CD14-positive monocyte (primary cell): Measurements from ENCODE around the gene SLIT1. TPM values are rescaled to one million over a fixed set of nuclear protein-coding genes. Genes with fewer than 3 reads are reported as not detected.

Experiments used
- DNase-seq, 3 donors: peaks; one replicate each; pipeline ENCODE4 v3.0.0-alpha.2; 2011 to 2022
- H2AFZ ChIP-seq: 2 replicates; pipeline ENCODE4 v1.6.0; 2012; ENCODE audit warnings: mild to moderate bottlenecking, low read depth, low read length, inconsistent platforms; ENCODE audit not compliant: insufficient read depth, poor library complexity, severe bottlenecking
- H3K27ac ChIP-seq, 2 donors: 1 replicate in 1 of 2; 2 replicates in 1 of 2; pipeline ENCODE4 v1.5.1; 2012 to 2013; ENCODE audit warnings: low read length in 2 of 2, control low read depth in 1 of 2, inconsistent platforms in 1 of 2, low read depth in 1 of 2, mild to moderate bottlenecking in 1 of 2
- H3K27me3 ChIP-seq, 2 donors: one replicate each; pipeline versions ENCODE4 v1.6.0 to v1.6.1; 2011 to 2013; ENCODE audit warnings: low read length in 2 of 2; ENCODE audit not compliant: control insufficient read depth in 2 of 2, insufficient read depth in 2 of 2
- H3K36me3 ChIP-seq, 2 donors: replicated peaks in 1 of 2; 1 replicate in 1 of 2; 2 replicates in 1 of 2; pipeline versions ENCODE4 v1.5.1 to v1.6.1; 2012 to 2013; ENCODE audit warnings: low read length in 2 of 2, control low read depth in 1 of 2, inconsistent platforms in 1 of 2, mild to moderate bottlenecking in 1 of 2; ENCODE audit not compliant: insufficient read depth in 2 of 2, control insufficient read depth in 1 of 2
- H3K4me1 ChIP-seq, 2 donors: 1 replicate in 1 of 2; 2 replicates in 1 of 2; pipeline versions ENCODE4 v1.5.1 to v1.6.1; 2012 to 2013; ENCODE audit warnings: low read length in 2 of 2, control low read depth in 1 of 2, inconsistent platforms in 1 of 2, mild to moderate bottlenecking in 1 of 2, moderate library complexity in 1 of 2; ENCODE audit not compliant: insufficient read depth in 2 of 2, control insufficient read depth in 1 of 2
- H3K4me2 ChIP-seq: replicated peaks from 2 replicates; pipeline ENCODE3; 2012; ENCODE audit warnings: low read length, moderate library complexity, mild to moderate bottlenecking; ENCODE audit not compliant: poor library complexity, severe bottlenecking; ENCODE audit errors: extremely low read depth
- H3K4me3 ChIP-seq, 3 experiments: fragments of 200-600 bp in 1 of 3; sonication (generic) in 1 of 3; replicated peaks in 1 of 3; 1 replicate in 2 of 3; 2 replicates in 1 of 3; pipeline ENCODE4 v1.5.1; 2011 to 2013; ENCODE audit warnings: low read length in 3 of 3, mild to moderate bottlenecking in 3 of 3, control low read depth in 2 of 3, low read depth in 2 of 3, inconsistent platforms in 1 of 3, moderate library complexity in 1 of 3
- H3K79me2 ChIP-seq: 2 replicates; pipeline ENCODE4 v1.6.0; 2012; ENCODE audit warnings: mild to moderate bottlenecking, control low read depth, inconsistent platforms, low read length, moderate library complexity; ENCODE audit not compliant: insufficient read depth
- H3K9ac ChIP-seq: 2 replicates; pipeline ENCODE4 v1.6.0; 2017; ENCODE audit warnings: low read length, mild to moderate bottlenecking; ENCODE audit not compliant: insufficient read depth, poor library complexity, severe bottlenecking
- H3K9me3 ChIP-seq, 2 donors: replicated peaks in 1 of 2; 1 replicate in 1 of 2; 2 replicates in 1 of 2; pipeline versions ENCODE4 v1.5.1 to v1.6.1; 2012 to 2013; ENCODE audit warnings: low read length in 2 of 2, control low read depth in 1 of 2; ENCODE audit not compliant: control insufficient read depth in 1 of 2, insufficient read depth in 1 of 2
- H4K20me1 ChIP-seq: 2 replicates; pipeline ENCODE4 v1.6.0; 2012; ENCODE audit warnings: mild to moderate bottlenecking, low read length, control low read depth, moderate library complexity; ENCODE audit not compliant: insufficient read depth
- H3K27ac Mint-ChIP-seq, 7 donors: one replicate each; pipeline ENCODE4 v1.8.0; 2020; ENCODE audit warnings: mild to moderate bottlenecking in 7 of 7, mixed read lengths in 7 of 7, moderate library complexity in 6 of 7, inconsistent platforms in 2 of 7
- H3K27me3 Mint-ChIP-seq, 3 donors: one replicate each; pipeline ENCODE4 v1.8.0; 2021 to 2022; ENCODE audit warnings: low read depth in 3 of 3, mild to moderate bottlenecking in 3 of 3, mixed read lengths in 3 of 3, moderate library complexity in 3 of 3, inconsistent platforms in 1 of 3
- H3K36me3 Mint-ChIP-seq, 2 donors: one replicate each; pipeline ENCODE4 v1.8.0; 2020; ENCODE audit warnings: mixed read lengths in 2 of 2, inconsistent platforms in 1 of 2, mild to moderate bottlenecking in 1 of 2
- H3K4me1 Mint-ChIP-seq: one replicate; pipeline ENCODE4 v1.8.0; 2020; ENCODE audit warnings: mild to moderate bottlenecking, mixed read lengths
- H3K4me3 Mint-ChIP-seq, 2 donors: one replicate each; pipeline ENCODE4 v1.8.0; 2020; ENCODE audit warnings: mild to moderate bottlenecking in 2 of 2, mixed read lengths in 2 of 2, moderate library complexity in 1 of 2
- H3K9me3 Mint-ChIP-seq, 7 donors: one replicate each; pipeline ENCODE4 v1.8.0; 2020 to 2022; ENCODE audit warnings: mixed read lengths in 7 of 7, mild to moderate bottlenecking in 6 of 7, moderate library complexity in 6 of 7, inconsistent platforms in 2 of 7
- CTCF ChIP-seq: fragments of 200-600 bp; IDR thresholded peaks from one replicate; pipeline ENCODE4 v1.8.0; 2022; ENCODE audit warnings: antibody characterized with exemption, mild to moderate bottlenecking
- WGBS: methylation state at CpG from one replicate; pipeline ENCODE4 v1.1.5; 2013; ENCODE audit warnings: missing lambda C conversion rate; ENCODE audit not compliant: insufficient coverage; 5-methylcytosine and 5-hydroxymethylcytosine counted together
- intact Hi-C, 2 donors: fragments of 100-400 bp; cut with micrococcal nuclease; formaldehyde crosslinking; loops; one replicate each; pipeline versions ENCODE4 v1.15.0 to v1.15.1; 2023
- polyA plus RNA-seq, 3 donors: library from polyadenylated mRNA; depleted of rRNA in 1 of 3; unstranded in 2 of 3; stranded (reverse) in 1 of 3; fragments of 300-500 nt in 2 of 3; fragments of >200 nt in 1 of 3; fragmentation: Illumina TruSeq in 2 of 3; gene quantifications; 1 replicate in 2 of 3; 2 replicates in 1 of 3; pipeline ENCODE4 v1.2.3, GENCODE V29; 2012 to 2021

Gene SLIT1
- polyA plus RNA-seq, 3 donors: 0.05 to 0.81 (median 0.16) TPM

DNA sequence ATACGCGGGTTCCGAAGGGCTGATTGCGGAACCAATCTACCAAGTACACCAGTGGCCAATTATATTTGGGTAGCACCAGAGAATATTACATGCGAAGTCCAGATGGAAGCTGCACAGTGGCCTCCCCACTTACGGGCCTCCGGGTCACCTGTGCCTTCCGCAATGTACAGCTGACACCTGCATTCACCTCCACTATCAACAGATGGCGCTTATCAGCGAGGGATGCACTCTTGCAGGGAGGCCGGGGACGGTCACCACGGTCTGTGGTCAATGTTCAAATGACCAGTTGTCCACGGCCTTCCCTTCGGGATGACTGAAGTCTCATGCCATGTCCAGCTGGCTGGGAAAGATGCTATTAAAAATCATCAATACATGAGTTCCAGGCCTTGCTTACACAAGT lies 47.6 kb downstream of the SLIT1 start:
- Histone ChIP-seq H3K4me1 (peaks cover 13 to 18% of the 10 kb centered on the region in 2 donors), H2AFZ (no peak overlapping the region), H3K4me3 (no peak overlapping the region), H3K27me3 (no peaks in the 10 kb centered on the region), H3K4me2 (no peak overlapping the region), H3K9me3 (no peaks in the 10 kb centered on the region), H4K20me1 (no peaks in the 10 kb centered on the region), H3K27ac (no peak overlapping the region), H3K79me2 (no peaks in the 10 kb centered on the region), H3K9ac (no peak overlapping the region), H3K36me3 (no peaks in the 10 kb centered on the region)
- no peak for DNase-seq
- Mint-ChIP-seq H3K27me3 (peaks cover 0 to 2% (median 0%) of the 10 kb centered on the region in 3 donors), H3K4me3 (no peak overlapping the region), H3K36me3 (no peaks in the 10 kb centered on the region), H3K27ac (no peak overlapping the region), H3K4me1 (peaks cover 16% of the 10 kb centered on the region), H3K9me3 (peaks cover 0 to 2% (median 0%) of the 10 kb centered on the region in 7 donors)
- intact Hi-C loops: no loop called here
- WGBS: 94% methylated on average over 11 of the region's 15 CpGs
- no peak for TF ChIP-seq CTCF

- H4K20me1 ChIP-seq: no peaks in the 10 kb centered on the region
- intact Hi-C loops: no loop called here
- DNase-seq: no peak
- peaks cover 13 to 18% of the 10 kb centered on the region in 2 donors for H3K4me1 ChIP-seq
- no peak overlapping the region for H3K4me3 ChIP-seq
- 93% methylated on average over 2 of the region's 3 CpGs for WGBS
- Mint-ChIP-seq H3K9me3 (peaks cover 0 to 2% (median 0%) of the 10 kb centered on the region in 7 donors), H3K4me1 (peaks cover 16% of the 10 kb centered on the region), H3K27me3 (peaks cover 0 to 2% (median 0%) of the 10 kb centered on the region in 3 donors), H3K4me3 (no peak overlapping the region), H3K36me3 (no peaks in the 10 kb centered on the region), H3K27ac (no peak overlapping the region)
- H3K9ac ChIP-seq: no peak overlapping the region
- no peaks in the 10 kb centered on the region for H3K79me2 ChIP-seq
- no peak overlapping the region for H2AFZ ChIP-seq
- no peaks in the 10 kb centered on the region for H3K9me3 ChIP-seq
- no peaks in the 10 kb centered on the region for H3K36me3 ChIP-seq
- no peak overlapping the region for H3K27ac ChIP-seq
- TF ChIP-seq CTCF: no peak
- H3K4me2 ChIP-seq: no peak overlapping the region
- no peaks in the 10 kb centered on the region for H3K27me3 ChIP-seq
Measured at GRCh38 chr10:97136756-97137155, 49.0 kb downstream of the SLIT1 start.
